T-cell (primary cell): Measurements from ENCODE around the gene SLC27A2. TPM values are rescaled to one million over a fixed set of nuclear protein-coding genes. Genes with fewer than 3 reads are reported as not detected.

Experiments
- ATAC-seq, 4 experiments: fragments of 200-7000 bp in 3 of 4; fragments of 150-1000 bp in 1 of 4; cut with Tn5 transposase; replicated peaks in 1 of 4; 1 replicate in 3 of 4; 2 replicates in 1 of 4; pipeline ENCODE4 v1.10.0; 2021; ENCODE audit warnings: moderate library complexity in 3 of 4, mild to moderate bottlenecking in 2 of 4, moderate number of reproducible peaks in 1 of 4
- CTCF ChIA-PET, 2 donors: fragments of 300-600 bp; sonication (Branson Sonifier 250); formaldehyde crosslinking; loops; one replicate each; lab custom pipeline; 2022; ENCODE audit warnings: antibody characterized with exemption in 2 of 2; lab: Charles Lee
- POLR2A ChIA-PET, 2 donors: fragments of 300-600 bp; sonication (Branson Sonifier 250); formaldehyde crosslinking; loops; one replicate each; lab custom pipeline; 2022; ENCODE audit warnings: antibody characterized with exemption in 2 of 2; lab: Charles Lee
- DNase-seq, 35 experiments: peaks; one replicate each; pipeline versions ENCODE4 v3.0.0 to v3.0.0-alpha.2; 2013 to 2023
- H3K27ac ChIP-seq: one replicate; pipeline ENCODE4 v1.5.1; 2013; ENCODE audit warnings: low read length
- H3K27me3 ChIP-seq, 2 experiments: replicated peaks in 1 of 2; 1 replicate in 1 of 2; 2 replicates in 1 of 2; pipeline versions ENCODE4 v1.6.1 to v1.7.0; 2013; ENCODE audit warnings: low read length in 1 of 2, mixed read lengths in 1 of 2; ENCODE audit not compliant: control insufficient read depth in 2 of 2, insufficient read depth in 2 of 2; ENCODE audit errors: extremely low read depth in 1 of 2
- H3K36me3 ChIP-seq, 2 donors: 1 replicate in 1 of 2; 2 replicates in 1 of 2; pipeline versions ENCODE4 v1.6.1 to v1.7.0; 2013; ENCODE audit warnings: low read length in 1 of 2; ENCODE audit not compliant: control insufficient read depth in 2 of 2, insufficient read depth in 1 of 2; ENCODE audit errors: extremely low read depth in 1 of 2
- H3K4me1 ChIP-seq, 2 experiments: 1 replicate in 1 of 2; 2 replicates in 1 of 2; pipeline versions ENCODE4 v1.6.1 to v1.7.0; 2013; ENCODE audit warnings: low read length in 2 of 2, mixed read lengths in 1 of 2; ENCODE audit not compliant: insufficient read depth in 2 of 2, control insufficient read depth in 1 of 2; ENCODE audit errors: extremely low read depth in 1 of 2
- H3K4me3 ChIP-seq, 2 donors: 1 replicate in 1 of 2; 2 replicates in 1 of 2; pipeline versions ENCODE4 v1.5.1 to v1.7.0; 2013; ENCODE audit warnings: mild to moderate bottlenecking in 2 of 2, low read length in 1 of 2, moderate library complexity in 1 of 2; ENCODE audit not compliant: control insufficient read depth in 1 of 2; ENCODE audit errors: extremely low read depth in 1 of 2
- H3K9me3 ChIP-seq: 2 replicates; pipeline ENCODE4 v1.7.0; 2013
- H3K27ac Mint-ChIP-seq, 2 donors: one replicate each; pipeline ENCODE4 v1.8.0; 2020 to 2021; ENCODE audit warnings: mild to moderate bottlenecking in 2 of 2, mixed read lengths in 2 of 2
- H3K27me3 Mint-ChIP-seq, 2 donors: one replicate each; pipeline ENCODE4 v1.8.0; 2021 to 2022; ENCODE audit warnings: mixed read lengths in 2 of 2
- H3K36me3 Mint-ChIP-seq: one replicate; pipeline ENCODE4 v1.8.0; 2021; ENCODE audit warnings: mixed read lengths
- H3K4me1 Mint-ChIP-seq, 3 donors: one replicate each; pipeline ENCODE4 v1.8.0; 2020 to 2022; ENCODE audit warnings: mixed read lengths in 3 of 3, mild to moderate bottlenecking in 1 of 3
- H3K4me3 Mint-ChIP-seq, 3 donors: one replicate each; pipeline ENCODE4 v1.8.0; 2020 to 2022; ENCODE audit warnings: mild to moderate bottlenecking in 3 of 3, mixed read lengths in 3 of 3, moderate library complexity in 3 of 3
- H3K9me3 Mint-ChIP-seq, 3 donors: one replicate each; pipeline ENCODE4 v1.8.0; 2020 to 2022; ENCODE audit warnings: mixed read lengths in 3 of 3
- WGBS: methylation state at CpG from one replicate; pipeline ENCODE4 v1.1.5; 2013; ENCODE audit warnings: missing lambda C conversion rate; ENCODE audit not compliant: insufficient coverage; 5-methylcytosine and 5-hydroxymethylcytosine counted together
- total RNA-seq, 35 experiments: library from RNA in 6 of 35; stranded (reverse) in 6 of 35; fragments of 120-200 nt in 1 of 35; gene quantifications; one replicate each; pipeline versions ENCODE4 v1.2.1 to v1.2.4 and lab custom pipeline; 2013 to 2026

The SLC27A2 gene
- total RNA-seq, 5 donors from 2014 or later (not counting 1 experiment from before 2014, with no cell fraction given): 0.56 to 1.1 (median 0.70) TPM

DNA sequence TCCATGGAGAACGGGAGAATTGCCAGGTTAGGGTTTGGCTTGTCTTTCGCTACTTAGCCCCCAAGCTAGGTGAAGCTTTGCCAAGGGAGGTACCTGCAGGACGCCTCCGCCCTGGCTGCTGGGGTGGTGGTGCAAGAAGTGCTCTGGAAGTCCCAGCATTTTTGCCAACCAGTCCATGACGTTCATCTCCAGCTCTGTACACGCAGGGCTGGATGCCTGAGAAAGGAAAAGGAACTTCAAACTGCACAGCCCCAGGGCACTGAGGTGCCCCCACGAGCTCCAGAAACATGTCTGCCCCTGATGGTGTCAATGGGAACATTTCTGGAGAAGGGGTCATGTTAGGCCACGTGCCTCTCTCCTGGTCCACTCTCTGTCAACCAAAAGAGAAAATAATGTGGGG is 75.3 kb downstream of the SLC27A2 start:
- Mint-ChIP-seq H3K4me3 (no peak overlapping the region), H3K27me3 (peaks cover 0 to 4% of the 10 kb centered on the region in 2 donors), H3K36me3 (no peaks in the 10 kb centered on the region), H3K27ac (no peak overlapping the region), H3K4me1 (peaks cover 14 to 25% (median 16%) of the 10 kb centered on the region in 3 donors), H3K9me3 (no peaks in the 10 kb centered on the region)
- Histone ChIP-seq H3K27me3 (no peaks in the 10 kb centered on the region), H3K27ac (no peak overlapping the region), H3K4me3 (no peak overlapping the region), H3K4me1 (peaks cover 0 to 31% of the 10 kb centered on the region in 2 experiments), H3K36me3 (no peaks in the 10 kb centered on the region), H3K9me3 (no peaks in the 10 kb centered on the region)
- WGBS: 92% methylated on average over 5 of the region's 8 CpGs
- ATAC-seq (no peak), DNase-seq (no peak)
- ChIA-PET CTCF (no interaction called here), POLR2A (no interaction called here)

DNA sequence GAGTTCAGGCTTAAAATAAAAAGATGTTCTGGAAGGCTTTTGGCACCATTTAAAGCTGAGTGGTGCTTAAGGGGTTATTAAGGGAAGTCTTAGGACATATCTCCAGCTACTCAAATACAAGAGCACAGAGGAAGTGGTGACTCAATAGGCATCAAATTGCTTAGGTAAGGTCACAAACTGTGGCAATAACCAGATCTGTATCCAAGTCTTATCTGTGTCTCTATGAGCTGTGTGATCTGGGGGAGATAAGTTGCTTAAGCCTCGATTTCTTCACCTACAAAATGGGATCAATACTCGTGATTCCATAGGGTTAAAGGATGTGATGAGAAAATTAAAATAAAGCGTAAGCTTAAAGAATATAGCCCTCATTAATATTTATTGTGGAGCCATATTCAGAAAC is 75.9 kb downstream of the SLC27A2 start:
- CTCF ChIA-PET: no interaction called here
- H3K4me1 Mint-ChIP-seq: peaks cover 20 to 31% (median 22%) of the 10 kb centered on the region in 3 donors

DNA sequence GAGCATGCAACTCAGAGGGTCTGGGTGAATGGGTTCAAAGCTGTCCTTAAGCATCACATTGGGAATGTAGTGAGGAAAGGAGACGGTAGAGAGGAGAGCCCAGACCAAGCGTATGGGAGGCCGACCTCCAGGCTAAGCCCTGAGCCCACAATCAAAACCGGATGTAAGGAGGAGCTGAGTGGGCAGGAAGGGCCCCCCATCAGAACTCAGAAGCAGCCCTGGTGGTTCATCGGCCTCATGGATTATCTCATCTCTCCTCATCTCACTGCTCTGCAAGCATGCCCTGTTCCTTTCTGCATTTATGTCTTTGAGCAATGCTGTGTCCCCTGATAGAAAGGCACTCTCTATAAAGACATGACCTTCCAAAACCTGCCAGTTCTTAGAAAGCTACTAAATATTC is 77.3 kb downstream of the SLC27A2 start:
- H3K4me3 Mint-ChIP-seq: no peak overlapping the region
- no peak for DNase-seq
- peaks cover 0 to 42% of the 10 kb centered on the region in 2 experiments for H3K4me1 ChIP-seq
- peaks cover 26 to 40% (median 27%) of the 10 kb centered on the region in 3 donors for H3K4me1 Mint-ChIP-seq
- H3K27me3 Mint-ChIP-seq: peaks cover 0 to 4% of the 10 kb centered on the region in 2 donors
- WGBS: 54% methylated on average over 2 of the region's 5 CpGs
- H3K36me3 ChIP-seq: no peaks in the 10 kb centered on the region
- no peak overlapping the region for H3K27ac Mint-ChIP-seq
- H3K36me3 Mint-ChIP-seq: no peaks in the 10 kb centered on the region
- H3K27ac ChIP-seq: no peak overlapping the region
- ChIA-PET POLR2A (no interaction called here), CTCF (interaction anchor here in 1 of 2 donors (0.6 kb wide), 2 partner anchors 43 to 1927 kb away, joined by 5 read pairs; no protein-coding TSS in a partner anchor)
- no peaks in the 10 kb centered on the region for H3K27me3 ChIP-seq
- H3K4me3 ChIP-seq: no peak overlapping the region
- no peak for ATAC-seq
- H3K9me3 ChIP-seq: no peaks in the 10 kb centered on the region
- no peaks in the 10 kb centered on the region for H3K9me3 Mint-ChIP-seq

More for the DNA sequence above, 75.9 kb downstream of the SLC27A2 start:
- Histone ChIP-seq H3K9me3 (no peaks in the 10 kb centered on the region), H3K27me3 (no peaks in the 10 kb centered on the region), H3K36me3 (no peaks in the 10 kb centered on the region), H3K4me1 (peaks cover 0 to 37% of the 10 kb centered on the region in 2 experiments), H3K4me3 (no peak overlapping the region), H3K27ac (no peak overlapping the region)
- H3K9me3 Mint-ChIP-seq: no peaks in the 10 kb centered on the region
- ATAC-seq (no peak), DNase-seq (no peak)
- POLR2A ChIA-PET: no interaction called here
- peaks cover 0 to 4% of the 10 kb centered on the region in 2 donors for H3K27me3 Mint-ChIP-seq
- no peaks in the 10 kb centered on the region for H3K36me3 Mint-ChIP-seq
- H3K4me3 Mint-ChIP-seq: no peak overlapping the region
- no peak overlapping the region for H3K27ac Mint-ChIP-seq
- WGBS: no CpG with 5 or more reads among the region's 3 CpGs

GRCh38 chr15:50260969-50261496 is 79.0 kb downstream of the SLC27A2 start:
- ATAC-seq (no peak), DNase-seq (no peak)
- no peak overlapping the region for H3K27ac ChIP-seq
- Mint-ChIP-seq H3K27me3 (no peaks in the 10 kb centered on the region), H3K4me1 (peaks cover 26 to 40% (median 27%) of the 10 kb centered on the region in 3 donors), H3K27ac (no peak overlapping the region), H3K36me3 (no peaks in the 10 kb centered on the region), H3K9me3 (no peaks in the 10 kb centered on the region), H3K4me3 (no peak overlapping the region)
- no peak overlapping the region for H3K4me3 ChIP-seq
- H3K27me3 ChIP-seq: peaks cover 0 to 4% of the 10 kb centered on the region in 2 experiments
- H3K4me1 ChIP-seq: peaks cover 0 to 42% of the 10 kb centered on the region in 2 experiments
- no peaks in the 10 kb centered on the region for H3K36me3 ChIP-seq
- POLR2A ChIA-PET: no interaction called here
- CTCF ChIA-PET: interaction anchor here in 1 of 2 donors (0.7 kb wide), 1 partner anchor 177 kb away, joined by 3 read pairs; no protein-coding TSS in a partner anchor
- H3K9me3 ChIP-seq: no peaks in the 10 kb centered on the region
- no CpG with 5 or more reads among the region's 2 CpGs for WGBS

GRCh38 chr15:50261981-50262380 is 80.0 kb downstream of the SLC27A2 start:
- 72% methylated on average over 3 of the region's 3 CpGs for WGBS
- CTCF ChIA-PET: interaction anchor here in 1 of 2 donors (0.8 to 1.2 kb wide), 2 partner anchors 54 to 92 kb away, joined by 3 to 5 read pairs; no protein-coding TSS in a partner anchor
- Histone ChIP-seq H3K27me3 (peaks cover 0 to 4% of the 10 kb centered on the region in 2 experiments), H3K4me3 (no peak overlapping the region), H3K4me1 (peaks cover 0 to 42% of the 10 kb centered on the region in 2 experiments), H3K36me3 (no peaks in the 10 kb centered on the region), H3K9me3 (no peaks in the 10 kb centered on the region), H3K27ac (peak overlapping the region; percentile 22)
- ATAC-seq: peak in 2 of 4 experiments; percentile 43 to 57
- Mint-ChIP-seq H3K36me3 (peaks cover 2% of the 10 kb centered on the region), H3K4me1 (peaks cover 26 to 40% (median 27%) of the 10 kb centered on the region in 3 donors), H3K27ac (no peak overlapping the region), H3K9me3 (no peaks in the 10 kb centered on the region), H3K27me3 (peaks cover 0 to 1% of the 10 kb centered on the region in 2 donors), H3K4me3 (no peak overlapping the region)
- DNase-seq: peak in 2 of 35 experiments; percentile 22 to 36
- POLR2A ChIA-PET: interaction anchor here in 1 of 2 donors (0.5 to 0.7 kb wide), 2 partner anchors 112 to 418 kb away, joined by 3 to 7 read pairs; no protein-coding TSS in a partner anchor

GRCh38 chr15:50262533-50262932 is 80.5 kb downstream of the SLC27A2 start:
- POLR2A ChIA-PET: interaction anchor here in 1 of 2 donors (0.5 to 0.7 kb wide), 2 partner anchors 112 to 417 kb away, joined by 3 to 7 read pairs; no protein-coding TSS in a partner anchor
- H3K4me3 Mint-ChIP-seq: peak overlapping the region in 1 of 3 donors; percentile 57
- peak overlapping the region; percentile 22 for H3K27ac ChIP-seq

More at GRCh38 chr15:50262533-50262932, 80.5 kb downstream of the SLC27A2 start:
- no peaks in the 10 kb centered on the region for H3K9me3 ChIP-seq
- no peaks in the 10 kb centered on the region for H3K9me3 Mint-ChIP-seq
- peaks cover 0 to 42% of the 10 kb centered on the region in 2 experiments for H3K4me1 ChIP-seq
- H3K36me3 ChIP-seq: no peaks in the 10 kb centered on the region
- no peak overlapping the region for H3K27ac Mint-ChIP-seq
- peak in 3 of 4 experiments; percentile 62 to 80 (median 71) for ATAC-seq
- peaks cover 4% of the 10 kb centered on the region for H3K36me3 Mint-ChIP-seq
- CTCF ChIA-PET: interaction anchor here in 1 of 2 donors (0.8 to 1.2 kb wide), 2 partner anchors 53 to 91 kb away, joined by 3 to 5 read pairs; no protein-coding TSS in a partner anchor
- H3K4me1 Mint-ChIP-seq: peaks cover 26 to 40% (median 27%) of the 10 kb centered on the region in 3 donors
- peaks cover 0 to 4% of the 10 kb centered on the region in 2 experiments for H3K27me3 ChIP-seq
- DNase-seq: peak in 29 of 35 experiments; percentile 11 to 66 (median 35)
- peaks cover 0 to 5% of the 10 kb centered on the region in 2 donors for H3K27me3 Mint-ChIP-seq
- H3K4me3 ChIP-seq: no peak overlapping the region
- 0% methylated on average over 4 of the region's 4 CpGs for WGBS
